Stimulated activated CD8-positive, alpha-beta memory T cell treated with anti-CD3 and anti-CD28 coated beads, Interleukin-7, amount 100 ng/mL, for 48 hours (primary cell): Measurements from ENCODE around the gene SEMA4G.

ENCODE experiments used
- DNase-seq, 2 donors: peaks; one replicate each; pipeline ENCODE4 v3.0.0-alpha.2; 2020; ENCODE audit warnings: low read depth in 1 of 2; ENCODE audit errors: extremely low read depth in 1 of 2

The SEMA4G gene, protein sequence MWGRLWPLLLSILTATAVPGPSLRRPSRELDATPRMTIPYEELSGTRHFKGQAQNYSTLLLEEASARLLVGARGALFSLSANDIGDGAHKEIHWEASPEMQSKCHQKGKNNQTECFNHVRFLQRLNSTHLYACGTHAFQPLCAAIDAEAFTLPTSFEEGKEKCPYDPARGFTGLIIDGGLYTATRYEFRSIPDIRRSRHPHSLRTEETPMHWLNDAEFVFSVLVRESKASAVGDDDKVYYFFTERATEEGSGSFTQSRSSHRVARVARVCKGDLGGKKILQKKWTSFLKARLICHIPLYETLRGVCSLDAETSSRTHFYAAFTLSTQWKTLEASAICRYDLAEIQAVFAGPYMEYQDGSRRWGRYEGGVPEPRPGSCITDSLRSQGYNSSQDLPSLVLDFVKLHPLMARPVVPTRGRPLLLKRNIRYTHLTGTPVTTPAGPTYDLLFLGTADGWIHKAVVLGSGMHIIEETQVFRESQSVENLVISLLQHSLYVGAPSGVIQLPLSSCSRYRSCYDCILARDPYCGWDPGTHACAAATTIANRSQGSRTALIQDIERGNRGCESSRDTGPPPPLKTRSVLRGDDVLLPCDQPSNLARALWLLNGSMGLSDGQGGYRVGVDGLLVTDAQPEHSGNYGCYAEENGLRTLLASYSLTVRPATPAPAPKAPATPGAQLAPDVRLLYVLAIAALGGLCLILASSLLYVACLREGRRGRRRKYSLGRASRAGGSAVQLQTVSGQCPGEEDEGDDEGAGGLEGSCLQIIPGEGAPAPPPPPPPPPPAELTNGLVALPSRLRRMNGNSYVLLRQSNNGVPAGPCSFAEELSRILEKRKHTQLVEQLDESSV

DNA sequence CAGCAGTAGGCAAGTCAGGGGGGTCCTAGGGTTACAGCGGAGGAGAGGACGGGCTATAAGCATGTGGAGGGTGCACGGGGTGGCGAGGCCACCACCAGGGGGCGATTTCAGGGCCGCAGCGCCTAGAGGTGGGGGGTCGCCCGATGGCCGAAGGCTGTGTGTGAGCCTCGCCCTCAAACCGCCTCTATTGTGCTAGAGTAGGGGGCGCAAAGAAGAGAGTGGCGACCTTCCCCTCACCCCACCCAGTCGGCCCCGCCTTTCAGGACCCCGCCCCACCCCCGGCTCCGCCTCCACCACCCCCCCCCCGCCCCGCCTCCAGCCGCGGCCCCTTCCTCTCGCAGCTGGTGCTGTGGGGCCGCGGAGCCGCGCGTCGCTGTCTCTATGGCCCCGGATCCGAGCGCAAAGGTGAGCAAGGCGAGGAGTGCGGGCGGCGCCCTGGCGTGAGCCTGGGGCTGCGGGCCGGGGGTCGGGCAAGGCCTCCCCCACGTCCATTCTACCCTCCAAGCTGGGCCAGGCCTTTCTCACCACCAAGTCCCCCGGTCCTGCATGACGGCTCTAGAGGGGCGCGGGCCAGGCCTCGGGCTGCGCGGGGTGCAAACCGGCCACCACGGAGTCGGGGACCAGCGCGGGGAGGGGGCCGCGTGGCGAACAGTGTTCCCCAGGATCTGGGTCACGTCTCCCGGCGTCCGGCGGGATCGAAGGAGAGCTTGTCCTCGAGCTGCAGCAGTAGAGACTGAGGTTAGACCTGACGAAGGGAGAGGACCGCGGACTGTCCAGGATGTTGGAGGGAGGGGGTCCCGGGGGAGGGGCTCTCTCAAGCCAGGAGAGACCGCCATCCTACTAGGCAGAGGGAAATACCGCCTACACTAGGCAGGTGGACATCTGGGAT lies at the start of gene SEMA4G:
SEMA4G (plus strand) TSS at position 318 of the 889 bp plus-strand sequence. CDS start 3,409 bp downstream, outside the sequence.
- DNase-seq = peak in 1 of 2 donors; percentile 19

DNA sequence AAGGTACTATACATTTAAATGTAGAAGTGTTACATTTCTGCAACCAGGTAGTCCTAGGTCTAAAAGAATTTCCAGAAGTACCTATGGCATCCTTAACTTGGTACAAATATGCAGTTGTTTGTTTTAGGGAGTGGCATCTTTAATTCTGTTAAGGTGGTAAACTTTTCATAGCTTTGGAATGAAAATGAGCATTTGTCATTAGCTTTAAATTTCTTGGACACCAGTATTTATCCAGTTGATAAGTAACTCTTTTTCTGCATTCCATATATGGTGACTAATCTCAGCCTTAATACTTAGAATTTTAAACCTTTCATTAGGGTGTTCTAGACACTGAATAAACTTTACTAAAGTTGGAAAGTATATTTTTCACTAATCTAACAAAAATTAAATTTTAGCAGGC lies 45.7 kb upstream of the SEMA4G start:
- DNase-seq = no peak

DNA sequence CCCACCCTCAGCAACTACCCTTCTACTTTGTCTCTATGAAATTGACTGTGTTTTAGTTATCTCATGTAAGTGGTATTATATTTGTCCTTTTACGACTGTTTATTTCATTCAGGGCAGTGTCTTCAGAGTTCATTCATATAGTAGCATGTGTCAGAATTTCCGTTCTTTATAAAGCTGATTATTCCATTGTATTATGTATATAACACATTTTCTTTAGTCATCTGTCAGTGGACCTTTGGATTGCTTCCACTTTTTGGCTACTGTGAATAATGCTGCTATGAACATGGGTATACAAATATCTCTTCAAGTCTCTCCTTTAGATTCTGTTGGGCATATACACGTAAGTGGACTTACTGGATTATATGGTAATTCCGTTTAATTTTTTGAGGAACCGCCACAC lies 42.0 kb upstream of the SEMA4G start:
- no peak for DNase-seq

DNA sequence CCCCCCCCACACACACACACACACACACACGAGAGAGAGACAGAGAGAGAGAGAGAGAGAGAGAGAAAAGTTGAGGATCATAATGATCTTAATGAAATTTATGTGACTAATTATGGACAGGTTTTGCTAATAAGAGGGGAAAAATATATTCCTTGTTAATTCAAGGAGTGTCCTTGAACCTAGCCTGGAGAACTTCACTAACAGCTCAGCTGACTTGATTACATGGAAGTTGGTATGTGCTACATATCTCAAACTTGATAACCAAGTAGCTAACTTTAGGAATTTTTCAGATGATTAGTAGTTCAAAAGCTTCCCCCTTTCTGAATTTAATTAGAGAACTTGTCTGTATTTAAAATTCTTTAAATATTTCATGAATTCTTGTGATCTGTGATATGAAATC lies 41.3 kb upstream of the SEMA4G start:
- DNase-seq = no peak

DNA sequence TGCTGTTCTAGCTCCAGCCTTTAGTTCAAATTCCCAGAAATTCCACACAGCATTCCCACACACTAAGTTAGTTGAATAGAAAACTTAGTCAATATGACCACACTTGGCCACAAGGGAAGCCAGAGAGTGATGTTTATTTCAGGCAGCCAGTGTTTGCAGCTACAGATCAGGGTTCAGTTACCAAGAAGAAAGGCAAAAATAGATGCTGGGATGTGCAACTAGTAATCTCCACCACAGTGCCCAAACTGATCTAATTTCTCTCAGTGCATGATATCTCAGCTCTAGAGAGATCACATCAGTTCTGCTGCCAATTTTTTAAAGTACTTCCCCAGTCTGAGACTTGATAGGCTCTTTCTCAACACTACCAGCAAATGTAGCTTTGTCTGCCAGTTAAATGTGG lies 38.9 kb upstream of the SEMA4G start:
- DNase-seq = no peak

DNA sequence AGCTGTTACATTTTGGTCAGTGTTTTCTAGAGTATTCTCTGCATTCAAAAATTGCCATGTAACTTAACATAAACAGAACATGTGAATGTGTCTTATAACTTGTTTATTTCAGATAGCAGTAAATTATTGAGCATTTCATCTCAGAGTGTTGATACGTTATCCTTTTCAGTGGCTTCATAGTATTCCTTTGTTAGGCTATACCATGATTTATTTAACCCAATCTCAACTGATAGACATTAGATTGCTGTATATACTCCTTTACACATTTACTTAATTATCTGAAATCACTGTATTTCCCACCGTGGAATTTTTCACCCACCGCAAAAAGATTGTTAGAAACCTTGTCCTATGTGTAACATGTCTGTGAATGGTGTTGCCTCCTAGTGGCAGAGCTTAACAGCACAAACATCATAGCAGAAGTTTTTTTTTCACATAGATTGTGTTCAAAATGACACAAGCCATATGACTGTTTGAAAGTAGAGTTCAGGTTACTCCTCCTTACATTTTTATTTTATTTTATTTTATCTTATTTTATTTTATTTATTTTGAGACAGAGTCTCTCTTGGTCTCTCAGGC lies 35.1 kb upstream of the SEMA4G start:
- no peak for DNase-seq

DNA sequence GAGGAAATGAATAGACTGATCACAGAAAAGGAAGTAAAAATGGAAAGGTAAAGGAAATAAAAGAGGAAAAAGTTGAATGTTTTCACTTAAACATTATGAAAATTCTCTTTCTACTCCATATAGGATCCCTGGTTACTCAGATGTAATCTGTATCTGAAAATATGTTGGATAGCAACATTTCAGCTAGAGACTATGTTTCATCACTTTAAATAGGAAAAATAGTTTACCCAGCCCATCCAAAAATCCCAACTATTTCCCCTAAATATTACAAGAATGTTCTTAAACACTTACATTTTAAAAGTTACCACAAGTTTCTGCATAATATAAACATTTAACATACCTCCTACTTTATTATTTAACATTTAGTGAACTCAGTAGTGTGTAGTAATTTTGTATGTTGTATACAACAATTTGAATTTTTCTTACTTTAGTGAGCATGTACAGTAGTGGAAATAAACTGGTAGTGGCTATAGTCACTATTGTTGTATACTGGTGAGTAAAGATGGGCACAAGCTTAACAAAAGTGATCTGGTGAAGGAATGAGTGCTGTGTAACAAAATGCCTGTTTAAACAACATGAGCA lies 29.4 kb upstream of the SEMA4G start:
- DNase-seq = no peak

DNA sequence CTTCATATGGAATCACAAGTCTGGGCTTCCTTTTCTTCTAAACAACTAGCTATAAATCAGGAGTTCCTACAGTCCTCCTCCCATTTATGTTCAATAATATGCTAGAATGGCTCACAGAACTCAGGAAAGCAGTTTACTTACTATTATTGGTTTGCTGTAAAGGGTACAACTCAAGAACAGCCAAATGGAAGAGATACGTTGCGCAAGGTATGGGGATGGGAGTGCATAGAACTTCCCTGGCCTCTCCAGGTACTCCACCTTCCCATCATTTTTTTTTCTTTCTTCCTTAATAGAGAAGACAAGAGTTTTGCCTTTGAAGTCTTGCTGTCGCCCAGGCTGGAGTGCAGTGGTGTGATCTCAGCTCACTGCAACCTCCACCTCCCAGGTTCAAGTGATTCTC lies 27.1 kb upstream of the SEMA4G start:
- DNase-seq = no peak

DNA sequence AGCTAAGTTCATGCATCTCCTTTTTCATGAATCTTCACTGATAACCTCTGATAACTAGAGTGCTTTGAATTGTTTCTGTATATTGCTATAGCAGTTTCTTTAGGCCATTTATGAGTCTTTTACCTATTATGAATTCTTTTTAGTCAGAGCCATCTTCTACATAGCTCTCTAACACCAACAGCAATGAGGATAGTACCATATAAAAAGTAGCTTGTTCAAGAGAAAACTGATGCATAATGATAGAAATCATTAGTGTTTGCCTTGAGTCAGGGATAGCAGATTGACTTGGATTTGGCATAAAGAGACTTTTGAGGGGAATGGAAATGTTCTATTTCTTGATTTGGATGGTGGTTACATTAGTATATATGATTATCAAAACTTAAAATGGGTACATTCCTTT lies 25.8 kb upstream of the SEMA4G start:
- no peak for DNase-seq

DNA sequence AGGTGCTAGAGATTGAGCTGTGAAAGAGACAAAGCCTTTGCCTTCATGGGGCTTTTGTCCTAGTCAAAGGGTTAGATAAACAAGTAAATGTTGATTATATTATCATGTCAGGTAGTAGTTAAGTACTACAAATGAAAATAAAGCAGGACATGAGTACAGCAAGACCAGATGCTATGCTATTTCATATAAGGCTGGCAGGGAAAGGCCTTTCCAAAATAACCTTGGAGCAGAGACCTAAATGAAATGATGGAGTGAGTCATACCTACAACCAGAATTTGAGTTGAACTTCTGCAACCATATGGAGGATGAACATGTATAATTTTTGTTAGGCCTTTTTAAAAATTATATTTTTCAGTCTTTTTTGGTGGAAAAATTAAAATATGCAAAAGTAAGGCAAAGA lies 23.6 kb upstream of the SEMA4G start:
- DNase-seq = no peak

DNA sequence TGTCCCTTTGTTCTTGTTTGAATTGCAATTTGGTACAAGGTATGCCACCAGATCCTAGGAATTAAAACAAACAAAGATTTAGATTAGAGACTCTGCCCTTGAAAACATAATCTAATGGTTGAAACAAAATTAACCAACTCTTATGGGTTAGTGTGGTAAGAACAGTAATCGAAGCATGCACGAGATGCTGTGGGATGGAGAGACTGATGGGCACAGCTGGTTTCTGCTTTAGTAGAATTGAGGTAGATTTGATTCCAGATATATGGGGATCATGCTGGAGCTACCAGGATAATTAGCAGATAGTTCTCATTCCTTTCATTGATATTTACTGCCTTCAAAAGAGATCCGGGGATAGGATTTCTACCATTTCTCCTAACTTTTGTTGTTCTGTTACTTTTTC lies 20.4 kb upstream of the SEMA4G start:
- DNase-seq = no peak

DNA sequence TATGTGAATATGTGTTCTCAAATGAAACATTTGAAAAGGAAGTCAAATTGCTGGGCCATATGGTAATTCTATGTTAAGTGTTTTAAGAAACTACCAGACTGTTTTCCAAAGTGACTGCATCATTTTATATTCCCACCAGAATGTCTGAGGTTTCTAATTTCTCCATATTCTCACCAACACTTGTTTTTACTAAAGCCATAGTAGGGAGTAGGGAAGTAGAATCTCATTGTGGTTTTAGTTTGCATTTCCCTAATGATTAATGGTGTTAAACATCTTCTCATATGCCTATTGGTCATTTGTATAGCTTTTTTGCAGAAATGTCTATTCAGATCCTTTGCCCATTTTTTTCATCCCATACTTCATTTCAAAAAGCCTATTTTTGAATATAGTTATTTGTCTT lies 9.1 kb upstream of the SEMA4G start:
- DNase-seq = no peak

DNA sequence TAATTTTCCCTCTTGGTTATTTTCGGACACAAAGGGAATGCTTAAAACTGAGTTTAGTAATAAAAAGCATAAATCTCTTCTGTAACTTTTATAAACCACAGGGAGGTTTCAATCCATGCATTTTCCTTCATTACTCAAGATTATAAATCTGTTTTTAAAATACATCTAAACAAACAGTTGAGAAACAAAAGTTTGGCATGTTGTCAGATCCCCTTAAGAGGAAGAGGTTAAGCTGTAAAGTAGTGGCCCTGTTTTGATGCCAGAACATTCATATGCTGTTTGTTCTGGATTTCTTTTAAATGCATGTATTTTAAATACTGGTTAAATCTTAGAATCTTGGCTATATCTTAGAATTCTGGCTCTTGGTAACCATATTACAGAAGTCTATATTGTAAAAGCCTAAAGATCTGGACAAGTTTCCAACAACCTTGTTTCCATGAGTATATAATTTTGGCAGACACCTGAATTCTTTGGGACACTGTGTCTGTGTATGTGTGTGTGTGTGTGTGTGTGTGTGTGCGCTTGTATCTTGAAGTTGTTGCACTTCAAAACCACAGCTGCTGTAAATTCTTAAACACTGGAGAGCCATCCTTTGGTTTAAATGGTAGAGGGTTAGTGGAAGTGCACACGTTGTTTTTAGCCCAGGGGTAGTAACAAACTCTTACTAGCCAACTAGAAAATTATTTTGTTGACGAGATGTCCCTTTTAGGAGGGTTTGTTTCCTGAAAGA lies 6.8 kb upstream of the SEMA4G start:
- DNase-seq = no peak

DNA sequence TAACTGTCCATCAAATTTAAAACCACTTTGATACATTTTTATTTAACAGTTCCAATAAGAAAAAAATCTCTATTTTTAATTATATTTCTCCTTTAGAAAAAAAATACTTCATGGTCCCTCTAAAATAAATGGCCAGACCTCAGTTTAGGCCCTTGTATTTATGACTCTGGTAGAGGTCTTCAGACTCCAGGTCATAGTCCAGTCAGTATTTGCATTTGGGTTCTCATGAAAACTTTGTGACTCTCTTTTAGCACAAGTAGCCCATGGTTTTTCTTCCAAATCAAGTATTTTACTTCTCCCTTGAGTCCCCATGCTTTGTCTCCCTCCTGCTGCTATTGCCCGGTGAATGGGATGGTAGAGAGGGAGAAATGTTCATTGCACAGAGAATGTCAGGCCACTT lies 5.5 kb upstream of the SEMA4G start:
- DNase-seq = no peak

DNA sequence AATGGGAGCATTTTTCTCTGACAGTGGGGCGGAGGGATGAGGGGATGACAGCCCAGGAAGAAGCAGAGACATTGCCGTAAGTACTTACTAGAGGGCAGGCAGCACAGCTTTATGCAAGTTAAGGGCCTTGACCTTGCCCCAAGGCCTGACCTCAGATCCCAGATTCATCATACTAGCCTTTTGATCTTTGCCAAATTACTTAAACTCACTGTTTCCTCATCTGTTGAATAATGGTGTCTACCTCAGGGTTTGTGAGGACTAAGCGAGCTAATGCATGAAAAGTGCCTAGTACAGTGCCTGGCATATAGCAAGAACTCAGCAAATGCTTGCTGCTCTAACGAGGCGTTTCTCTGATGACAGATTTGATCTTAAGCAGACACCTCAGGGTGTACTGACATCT lies 3.5 kb upstream of the SEMA4G start:
- DNase-seq = no peak

DNA sequence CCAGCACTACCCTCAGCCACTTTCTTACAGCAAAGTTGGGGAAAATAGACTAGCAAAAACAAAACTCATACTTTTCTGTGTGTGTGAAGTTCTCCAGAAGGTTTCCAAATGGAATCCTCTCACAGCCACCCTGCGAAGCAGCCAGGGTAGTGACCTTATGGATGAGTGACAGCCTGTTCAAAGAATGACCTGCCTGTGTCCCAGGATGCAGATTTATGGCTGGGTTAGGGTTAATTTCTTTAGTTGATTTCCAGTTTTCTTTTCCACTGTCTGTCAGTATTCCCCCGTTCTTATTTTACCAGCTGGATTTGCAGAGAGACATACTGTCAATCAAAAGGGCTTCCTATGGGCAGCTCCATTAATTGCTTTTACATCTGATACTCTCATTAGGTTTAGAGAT lies 2.4 kb upstream of the SEMA4G start:
- no peak for DNase-seq

DNA sequence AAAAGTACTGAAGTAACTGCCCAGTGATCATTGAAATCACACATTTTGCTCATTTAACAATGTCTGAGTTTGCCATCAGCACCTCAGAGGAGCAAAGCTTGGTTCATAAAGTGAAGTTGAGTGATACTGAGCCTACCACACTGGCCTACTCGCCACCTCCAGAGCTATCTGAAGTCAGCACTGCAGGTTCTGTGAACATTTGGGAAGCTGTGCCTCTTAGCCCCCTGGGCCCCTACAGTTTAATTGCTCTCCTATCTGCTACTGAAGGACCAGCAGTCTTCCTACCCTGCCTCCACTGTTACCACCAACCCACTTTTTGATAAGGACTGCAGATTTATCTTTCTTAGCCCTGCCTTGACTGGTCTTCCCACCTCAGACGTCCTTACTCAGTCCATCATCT lies 2.0 kb upstream of the SEMA4G start:
- DNase-seq = no peak

DNA sequence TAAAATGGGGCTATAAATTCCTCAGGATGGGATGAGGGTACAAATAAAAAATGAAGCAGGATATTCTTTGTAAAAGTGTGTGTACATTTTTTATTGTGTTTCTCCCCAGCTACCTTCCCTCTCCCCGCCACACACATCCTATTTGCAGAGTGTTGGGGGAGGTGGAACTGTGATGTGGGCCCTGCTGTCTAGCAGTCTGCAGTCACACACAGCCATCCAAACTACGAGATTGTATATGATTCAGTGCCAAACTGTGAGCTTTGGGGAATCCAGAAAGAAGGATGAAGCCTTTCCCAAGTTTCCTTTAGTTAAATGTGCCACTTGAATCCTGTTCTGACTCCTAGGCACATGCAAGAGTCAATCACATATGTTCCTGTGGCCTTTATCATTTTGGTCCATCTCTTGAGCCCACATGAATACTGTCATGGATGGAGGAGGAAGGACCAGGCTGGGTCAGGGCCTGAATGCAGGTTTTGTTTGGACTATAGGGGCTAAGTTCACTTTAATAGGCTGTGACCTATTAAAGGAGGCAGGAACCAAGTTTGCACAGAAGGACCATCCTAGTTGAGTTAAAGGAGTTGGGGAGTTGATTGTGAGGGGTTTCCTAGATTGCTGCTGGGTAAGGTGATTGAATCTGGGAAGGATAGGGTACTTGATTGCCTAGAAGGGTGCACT lies 1.1 kb upstream of the SEMA4G start:
- no peak for DNase-seq

DNA sequence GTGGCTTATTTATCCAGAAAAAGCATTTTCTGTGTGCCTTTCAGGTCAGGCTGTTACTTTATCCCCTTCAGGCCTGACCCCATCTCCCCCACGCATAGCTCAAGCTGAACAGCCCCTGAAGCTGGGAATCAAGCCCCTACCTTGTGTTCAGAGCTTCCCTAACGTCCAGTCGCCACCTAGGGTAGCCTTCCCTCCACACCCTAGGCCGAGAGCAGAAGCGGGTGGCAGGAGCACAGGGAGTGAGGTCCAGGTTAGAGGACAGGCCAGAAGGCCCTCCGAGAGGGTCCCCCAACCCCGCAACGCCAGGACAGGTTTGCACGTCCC lies 479 bp upstream of the SEMA4G start:
- no peak for DNase-seq
